Measurements from ENCODE around the gene ADAMTS19.
"Not testable (repeated sequence)": the region's sequence is repeated elsewhere in the genome, so short reads cannot be mapped to it uniquely, and the experiment has no call there.

Gene ADAMTS19

GRCh38 chr5:129591508-129592160, 131.5 kb downstream of the ADAMTS19 start:
- no peak for FAIRE-seq

GRCh38 chr5:129593525-129593924, 133.4 kb downstream of the ADAMTS19 start:
- DNase-seq (ENCODE audit: low spot score) (no peak), FAIRE-seq (no peak)

More at GRCh38 chr5:129591508-129592160, 131.5 kb downstream of the ADAMTS19 start:
- no peak for DNase-seq (ENCODE audit: low spot score)

- no peak for FAIRE-seq
These were observed 141.5 kb downstream of the ADAMTS19 start for GRCh38 chr5:129601576-129601975.

GRCh38 chr5:129608350-129608749, 148.3 kb downstream of the ADAMTS19 start:
- FAIRE-seq (no peak), DNase-seq (ENCODE audit: low spot score) (no peak)

More at GRCh38 chr5:129601576-129601975, 141.5 kb downstream of the ADAMTS19 start:
- no peak for DNase-seq (ENCODE audit: low spot score)

GRCh38 chr5:129609710-129610109, 149.6 kb downstream of the ADAMTS19 start:
- no peak for FAIRE-seq
- DNase-seq (ENCODE audit: low spot score), result no peak

GRCh38 chr5:129616517-129616916, 156.4 kb downstream of the ADAMTS19 start:
- FAIRE-seq (no peak), DNase-seq (ENCODE audit: low spot score) (no peak)

- DNase-seq (ENCODE audit: low spot score) (no peak), FAIRE-seq (no peak)
These were observed 157.1 kb downstream of the ADAMTS19 start for GRCh38 chr5:129617206-129617605.

- DNase-seq (ENCODE audit: low spot score) (no peak), FAIRE-seq (no peak)
These were observed 159.7 kb downstream of the ADAMTS19 start for GRCh38 chr5:129619782-129620181.

GRCh38 chr5:129622531-129622930, 162.4 kb downstream of the ADAMTS19 start:
- DNase-seq (ENCODE audit: low spot score) (no peak), FAIRE-seq (no peak)

GRCh38 chr5:129629575-129629974, 169.5 kb downstream of the ADAMTS19 start:
- DNase-seq (ENCODE audit: low spot score) (no peak), FAIRE-seq (no peak)

GRCh38 chr5:129630101-129630500, 170.0 kb downstream of the ADAMTS19 start:
- DNase-seq (ENCODE audit: low spot score) (no peak), FAIRE-seq (no peak)

- no peak for FAIRE-seq
- no peak for DNase-seq (ENCODE audit: low spot score)
These were observed 171.9 kb downstream of the ADAMTS19 start for GRCh38 chr5:129631961-129632360.

- not testable (repeated sequence) for FAIRE-seq; DNase-seq (ENCODE audit: low spot score)
These were observed 177.4 kb downstream of the ADAMTS19 start for GRCh38 chr5:129637501-129637900.

GRCh38 chr5:129639331-129639730, 179.2 kb downstream of the ADAMTS19 start:
- DNase-seq (ENCODE audit: low spot score) (no peak), FAIRE-seq (no peak)

- FAIRE-seq, result no peak
These were observed 192.4 kb downstream of the ADAMTS19 start for GRCh38 chr5:129652349-129653056.

GRCh38 chr5:129653057-129653375, 192.9 kb downstream of the ADAMTS19 start:
- FAIRE-seq (no peak), DNase-seq (ENCODE audit: low spot score) (no peak)

More at GRCh38 chr5:129652349-129653056, 192.4 kb downstream of the ADAMTS19 start:
- DNase-seq (ENCODE audit: low spot score), result no peak

GRCh38 chr5:129653442-129653841, 193.3 kb downstream of the ADAMTS19 start:
- FAIRE-seq (no peak), DNase-seq (ENCODE audit: low spot score) (no peak)

- DNase-seq (ENCODE audit: low spot score), result no peak
- no peak for FAIRE-seq
These were observed 196.9 kb downstream of the ADAMTS19 start for GRCh38 chr5:129656952-129657351.

GRCh38 chr5:129658801-129659200, 198.7 kb downstream of the ADAMTS19 start:
- FAIRE-seq (no peak), DNase-seq (ENCODE audit: low spot score) (no peak)

GRCh38 chr5:129661366-129662035, 201.4 kb downstream of the ADAMTS19 start:
- DNase-seq (ENCODE audit: low spot score) (no peak), FAIRE-seq (no peak)

- DNase-seq (ENCODE audit: low spot score) (peak; percentile 17), FAIRE-seq (peak; percentile 33)
These were observed 204.3 kb downstream of the ADAMTS19 start for GRCh38 chr5:129664336-129664937.

- no peak for DNase-seq (ENCODE audit: low spot score)
These were observed 210.9 kb downstream of the ADAMTS19 start for GRCh38 chr5:129670957-129671500.

More at GRCh38 chr5:129670957-129671500, 210.9 kb downstream of the ADAMTS19 start:
- FAIRE-seq, result no peak

Data from RCC 7860 (cell line).